Liver (tissue), 9 donors: Measurements from ENCODE around the gene MTHFD1L. TPM values are rescaled to one million over a fixed set of nuclear protein-coding genes. Genes with fewer than 3 reads are reported as not detected.

Source experiments
- DNase-seq: peaks from one replicate; pipeline ENCODE4 v3.0.0-alpha.2; 2017; ENCODE audit warnings: low spot score
- H3K27ac ChIP-seq, 2 donors: one replicate each; pipeline ENCODE4 v1.7.0; 2013; ENCODE audit warnings: inconsistent platforms in 2 of 2, low read length in 2 of 2, control low read depth in 1 of 2, low read depth in 1 of 2, mild to moderate bottlenecking in 1 of 2
- H3K27me3 ChIP-seq, 4 donors: one replicate each; pipeline versions ENCODE4 v1.6.1 to v1.7.0; 2013; ENCODE audit warnings: low read length in 3 of 4, inconsistent platforms in 1 of 4, mild to moderate bottlenecking in 1 of 4, moderate library complexity in 1 of 4; ENCODE audit not compliant: control insufficient read depth in 4 of 4, insufficient read depth in 4 of 4
- H3K36me3 ChIP-seq, 4 donors: one replicate each; pipeline versions ENCODE4 v1.6.1 to v1.7.0; 2013; ENCODE audit warnings: low read length in 3 of 4, mild to moderate bottlenecking in 3 of 4, low read depth in 1 of 4, moderate library complexity in 1 of 4; ENCODE audit not compliant: control insufficient read depth in 4 of 4, insufficient read depth in 3 of 4
- H3K4me1 ChIP-seq, 4 donors: one replicate each; pipeline versions ENCODE4 v1.6.1 to v1.7.0; 2013; ENCODE audit warnings: low read length in 3 of 4, mild to moderate bottlenecking in 3 of 4, moderate library complexity in 1 of 4; ENCODE audit not compliant: control insufficient read depth in 4 of 4, insufficient read depth in 4 of 4
- H3K4me3 ChIP-seq, 3 donors: one replicate each; pipeline versions ENCODE4 v1.6.1 to v1.7.0; 2013; ENCODE audit warnings: low read length in 3 of 3, control low read depth in 1 of 3, low read depth in 1 of 3, mild to moderate bottlenecking in 1 of 3
- H3K9ac ChIP-seq, 2 donors: one replicate each; pipeline ENCODE4 v1.7.0; 2013; ENCODE audit warnings: low read length in 2 of 2, mild to moderate bottlenecking in 2 of 2, moderate library complexity in 2 of 2, control low read depth in 1 of 2, low read depth in 1 of 2
- H3K9me3 ChIP-seq, 4 donors: one replicate each; pipeline versions ENCODE4 v1.6.1 to v1.7.0; 2013; ENCODE audit warnings: low read length in 3 of 4; ENCODE audit not compliant: control insufficient read depth in 4 of 4
- EGR1 ChIP-seq, 2 donors: IDR thresholded peaks; 2 replicates each; pipeline ENCODE4 v1.6.1; 2016 to 2018; ENCODE audit warnings: antibody characterized with exemption in 2 of 2, low read depth in 2 of 2
- FOXA1 ChIP-seq: IDR thresholded peaks from 2 replicates; pipeline ENCODE4 v1.6.1; 2016; ENCODE audit warnings: antibody characterized with exemption
- FOXA2 ChIP-seq: IDR thresholded peaks from 2 replicates; pipeline ENCODE4 v1.6.1; 2016; ENCODE audit warnings: antibody characterized with exemption
- HNF4G ChIP-seq: IDR thresholded peaks from 2 replicates; pipeline ENCODE4 v1.6.1; 2016; ENCODE audit warnings: antibody characterized with exemption
- JUND ChIP-seq, 2 donors: IDR thresholded peaks; 2 replicates each; pipeline ENCODE4 v1.6.1; 2016; ENCODE audit warnings: antibody characterized with exemption in 2 of 2
- NR2F2 ChIP-seq: IDR thresholded peaks from 2 replicates; pipeline ENCODE4 v1.6.1; 2016; ENCODE audit warnings: antibody characterized with exemption
- RAD21 ChIP-seq, 2 donors: IDR thresholded peaks; 2 replicates each; pipeline ENCODE4 v1.6.1; 2016; ENCODE audit warnings: antibody characterized with exemption in 2 of 2, mild to moderate bottlenecking in 2 of 2
- RXRA ChIP-seq, 2 donors: IDR thresholded peaks; 2 replicates each; pipeline ENCODE4 v1.6.1; 2017 to 2018; ENCODE audit warnings: antibody characterized with exemption in 2 of 2, mild to moderate bottlenecking in 1 of 2
- TAF1 ChIP-seq: conservative IDR thresholded peaks from 2 replicates; pipeline ENCODE4 v1.6.1; 2016; ENCODE audit warnings: antibody characterized with exemption, mild to moderate bottlenecking
- YY1 ChIP-seq: IDR thresholded peaks from 2 replicates; pipeline ENCODE4 v1.6.1; 2016; ENCODE audit warnings: antibody characterized with exemption, mild to moderate bottlenecking
- WGBS: extraction: QIAGEN DNeasy Blood & Tissue Kit; methylation state at CpG from one replicate; pipeline ENCODE4 v1.1.7; 2013; 5-methylcytosine and 5-hydroxymethylcytosine counted together
- polyA plus RNA-seq, 2 donors: library from polyadenylated mRNA; stranded (reverse) in 1 of 2; unstranded in 1 of 2; fragments of 200-250 nt in 1 of 2; fragments of >200 nt in 1 of 2; fragmentation: Nextera tagmentation in 1 of 2; extraction: Ambion mirVana in 1 of 2; gene quantifications; one replicate each; pipeline versions ENCODE4 v1.2.1 to v1.2.3, GENCODE V29; 2013 to 2015
- total RNA-seq, 2 donors: library from RNA; depleted of rRNA; stranded (reverse); fragments of >200 nt; gene quantifications; one replicate each; pipeline ENCODE4 v1.2.3, GENCODE V29; 2014
- TF ChIP-seq, protein P1 (sequence below): IDR thresholded peaks from 2 replicates; pipeline ENCODE4 v1.6.1; 2016; ENCODE audit warnings: antibody characterized with exemption
- TF ChIP-seq, protein P2 (sequence below): IDR thresholded peaks from 2 replicates; pipeline ENCODE4 v1.6.1; 2016; ENCODE audit warnings: antibody characterized with exemption
- TF ChIP-seq, protein P3 (sequence below): IDR thresholded peaks from 2 replicates; pipeline ENCODE4 v1.6.1; 2016; ENCODE audit warnings: antibody characterized with exemption
- TF ChIP-seq, protein P4 (sequence below): IDR thresholded peaks from 2 replicates; pipeline ENCODE4 v1.6.1; 2016; ENCODE audit warnings: antibody characterized with exemption, mild to moderate bottlenecking
- TF ChIP-seq, protein P5 (sequence below): fragments of 150-350 bp; IDR thresholded peaks from 2 replicates; pipeline ENCODE4 v1.5.1; 2017; ENCODE audit warnings: improper control_type of control experiment, low read depth, low read length; ENCODE audit not compliant: missing input control
- donor health status: healthy.
- donor health status: healthy.
- donor health status: healthy.
- donor health status: healthy.
- donor health status: healthy.

Gene MTHFD1L
- total and polyA plus RNA-seq, 4 donors = 2.0 to 7.7 (median 2.8) TPM

DNA sequence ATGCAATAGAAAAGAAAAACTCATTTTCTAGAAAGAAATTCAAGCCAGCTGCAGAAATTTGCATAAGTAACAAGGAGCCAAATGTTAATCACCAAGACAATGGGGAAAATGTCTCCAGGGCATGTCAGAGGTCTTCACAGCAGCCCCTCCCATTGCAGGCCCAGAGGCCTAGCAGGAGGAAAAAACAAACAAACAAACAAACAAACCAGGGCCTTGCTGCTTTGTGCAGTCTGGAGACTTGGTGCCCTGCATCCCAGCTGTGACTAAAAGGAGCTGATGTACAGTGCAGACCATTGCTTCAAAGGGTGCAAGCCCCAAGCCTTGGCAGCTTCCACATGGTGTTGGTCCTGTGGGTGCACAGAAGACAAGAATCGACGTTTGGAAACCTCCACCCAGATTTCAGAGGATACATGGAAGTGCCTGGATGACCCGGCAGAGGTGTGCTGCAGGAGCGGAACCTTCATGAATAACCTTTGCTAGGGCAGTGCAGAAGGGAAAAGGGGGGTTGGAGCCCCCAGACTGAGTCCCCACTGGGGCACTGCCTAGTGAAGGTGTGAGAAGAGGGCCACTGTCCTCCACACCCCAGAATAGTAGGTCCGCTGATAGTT is 263.4 kb downstream of the MTHFD1L start:
- Histone ChIP-seq H3K36me3 (no peaks in the 10 kb centered on the region), H3K9me3 (no peaks in the 10 kb centered on the region), H3K9ac (no peak overlapping the region), H3K27ac (no peak overlapping the region), H3K4me1 (peaks cover 0 to 8% (median 2%) of the 10 kb centered on the region in 4 donors), H3K4me3 (no peak overlapping the region), H3K27me3 (no peaks in the 10 kb centered on the region)
- 93% methylated on average over 5 of the region's 5 CpGs for WGBS
- no peak for DNase-seq
- TF ChIP-seq, protein P1, sequence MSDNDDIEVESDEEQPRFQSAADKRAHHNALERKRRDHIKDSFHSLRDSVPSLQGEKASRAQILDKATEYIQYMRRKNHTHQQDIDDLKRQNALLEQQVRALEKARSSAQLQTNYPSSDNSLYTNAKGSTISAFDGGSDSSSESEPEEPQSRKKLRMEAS = no peak
- TF ChIP-seq, protein P2, sequence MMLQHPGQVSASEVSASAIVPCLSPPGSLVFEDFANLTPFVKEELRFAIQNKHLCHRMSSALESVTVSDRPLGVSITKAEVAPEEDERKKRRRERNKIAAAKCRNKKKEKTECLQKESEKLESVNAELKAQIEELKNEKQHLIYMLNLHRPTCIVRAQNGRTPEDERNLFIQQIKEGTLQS = no peak
- TF ChIP-seq, protein P3, sequence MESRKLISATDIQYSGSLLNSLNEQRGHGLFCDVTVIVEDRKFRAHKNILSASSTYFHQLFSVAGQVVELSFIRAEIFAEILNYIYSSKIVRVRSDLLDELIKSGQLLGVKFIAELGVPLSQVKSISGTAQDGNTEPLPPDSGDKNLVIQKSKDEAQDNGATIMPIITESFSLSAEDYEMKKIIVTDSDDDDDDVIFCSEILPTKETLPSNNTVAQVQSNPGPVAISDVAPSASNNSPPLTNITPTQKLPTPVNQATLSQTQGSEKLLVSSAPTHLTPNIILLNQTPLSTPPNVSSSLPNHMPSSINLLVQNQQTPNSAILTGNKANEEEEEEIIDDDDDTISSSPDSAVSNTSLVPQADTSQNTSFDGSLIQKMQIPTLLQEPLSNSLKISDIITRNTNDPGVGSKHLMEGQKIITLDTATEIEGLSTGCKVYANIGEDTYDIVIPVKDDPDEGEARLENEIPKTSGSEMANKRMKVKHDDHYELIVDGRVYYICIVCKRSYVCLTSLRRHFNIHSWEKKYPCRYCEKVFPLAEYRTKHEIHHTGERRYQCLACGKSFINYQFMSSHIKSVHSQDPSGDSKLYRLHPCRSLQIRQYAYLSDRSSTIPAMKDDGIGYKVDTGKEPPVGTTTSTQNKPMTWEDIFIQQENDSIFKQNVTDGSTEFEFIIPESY = no peak
- TF ChIP-seq NR2F2 (no peak), HNF4G (no peak)

DNA sequence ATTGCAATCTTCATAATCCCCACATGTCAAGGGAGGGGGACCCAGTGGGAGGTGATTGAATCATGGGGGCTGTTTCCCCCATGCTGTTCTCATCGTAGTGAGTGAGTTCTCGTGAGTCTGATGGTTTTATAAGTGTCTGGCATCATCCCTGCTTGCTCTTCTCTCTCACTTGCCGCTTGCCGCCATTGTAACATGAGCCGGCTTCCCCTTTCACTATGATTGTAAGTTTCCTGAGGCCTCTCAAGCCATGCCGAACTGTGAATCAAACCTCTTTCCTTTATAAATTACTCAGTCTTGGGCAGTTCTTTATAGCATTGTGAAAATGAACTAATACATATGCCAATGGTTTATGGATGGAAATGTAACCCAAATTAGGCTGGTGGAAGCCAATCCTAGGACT is 264.8 kb downstream of the MTHFD1L start:
- no peaks in the 10 kb centered on the region for H3K9me3 ChIP-seq

More for the DNA sequence above, 264.8 kb downstream of the MTHFD1L start:
- TF ChIP-seq RAD21 (IDR thresholded peaks at IDR 0.05) = no peak
- TF ChIP-seq RXRA (IDR thresholded peaks at IDR 0.05) = no peak
- TF ChIP-seq, protein P1 = no peak
- TF ChIP-seq YY1 = no peak
- no peak for TF ChIP-seq FOXA1
- no peak for TF ChIP-seq EGR1 (IDR thresholded peaks at IDR 0.05; ENCODE audit: low read depth in 2 of 2)
- no peak for TF ChIP-seq HNF4G
- TF ChIP-seq, protein P4, sequence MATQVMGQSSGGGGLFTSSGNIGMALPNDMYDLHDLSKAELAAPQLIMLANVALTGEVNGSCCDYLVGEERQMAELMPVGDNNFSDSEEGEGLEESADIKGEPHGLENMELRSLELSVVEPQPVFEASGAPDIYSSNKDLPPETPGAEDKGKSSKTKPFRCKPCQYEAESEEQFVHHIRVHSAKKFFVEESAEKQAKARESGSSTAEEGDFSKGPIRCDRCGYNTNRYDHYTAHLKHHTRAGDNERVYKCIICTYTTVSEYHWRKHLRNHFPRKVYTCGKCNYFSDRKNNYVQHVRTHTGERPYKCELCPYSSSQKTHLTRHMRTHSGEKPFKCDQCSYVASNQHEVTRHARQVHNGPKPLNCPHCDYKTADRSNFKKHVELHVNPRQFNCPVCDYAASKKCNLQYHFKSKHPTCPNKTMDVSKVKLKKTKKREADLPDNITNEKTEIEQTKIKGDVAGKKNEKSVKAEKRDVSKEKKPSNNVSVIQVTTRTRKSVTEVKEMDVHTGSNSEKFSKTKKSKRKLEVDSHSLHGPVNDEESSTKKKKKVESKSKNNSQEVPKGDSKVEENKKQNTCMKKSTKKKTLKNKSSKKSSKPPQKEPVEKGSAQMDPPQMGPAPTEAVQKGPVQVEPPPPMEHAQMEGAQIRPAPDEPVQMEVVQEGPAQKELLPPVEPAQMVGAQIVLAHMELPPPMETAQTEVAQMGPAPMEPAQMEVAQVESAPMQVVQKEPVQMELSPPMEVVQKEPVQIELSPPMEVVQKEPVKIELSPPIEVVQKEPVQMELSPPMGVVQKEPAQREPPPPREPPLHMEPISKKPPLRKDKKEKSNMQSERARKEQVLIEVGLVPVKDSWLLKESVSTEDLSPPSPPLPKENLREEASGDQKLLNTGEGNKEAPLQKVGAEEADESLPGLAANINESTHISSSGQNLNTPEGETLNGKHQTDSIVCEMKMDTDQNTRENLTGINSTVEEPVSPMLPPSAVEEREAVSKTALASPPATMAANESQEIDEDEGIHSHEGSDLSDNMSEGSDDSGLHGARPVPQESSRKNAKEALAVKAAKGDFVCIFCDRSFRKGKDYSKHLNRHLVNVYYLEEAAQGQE = no peak
- TF ChIP-seq, protein P2 = no peak
- TF ChIP-seq JUND (IDR thresholded peaks at IDR 0.05) = no peak
- no peak for TF ChIP-seq TAF1
- TF ChIP-seq, protein P5, sequence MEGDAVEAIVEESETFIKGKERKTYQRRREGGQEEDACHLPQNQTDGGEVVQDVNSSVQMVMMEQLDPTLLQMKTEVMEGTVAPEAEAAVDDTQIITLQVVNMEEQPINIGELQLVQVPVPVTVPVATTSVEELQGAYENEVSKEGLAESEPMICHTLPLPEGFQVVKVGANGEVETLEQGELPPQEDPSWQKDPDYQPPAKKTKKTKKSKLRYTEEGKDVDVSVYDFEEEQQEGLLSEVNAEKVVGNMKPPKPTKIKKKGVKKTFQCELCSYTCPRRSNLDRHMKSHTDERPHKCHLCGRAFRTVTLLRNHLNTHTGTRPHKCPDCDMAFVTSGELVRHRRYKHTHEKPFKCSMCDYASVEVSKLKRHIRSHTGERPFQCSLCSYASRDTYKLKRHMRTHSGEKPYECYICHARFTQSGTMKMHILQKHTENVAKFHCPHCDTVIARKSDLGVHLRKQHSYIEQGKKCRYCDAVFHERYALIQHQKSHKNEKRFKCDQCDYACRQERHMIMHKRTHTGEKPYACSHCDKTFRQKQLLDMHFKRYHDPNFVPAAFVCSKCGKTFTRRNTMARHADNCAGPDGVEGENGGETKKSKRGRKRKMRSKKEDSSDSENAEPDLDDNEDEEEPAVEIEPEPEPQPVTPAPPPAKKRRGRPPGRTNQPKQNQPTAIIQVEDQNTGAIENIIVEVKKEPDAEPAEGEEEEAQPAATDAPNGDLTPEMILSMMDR = no peak
- no peak for TF ChIP-seq FOXA2
- no peak for TF ChIP-seq NR2F2
- TF ChIP-seq, protein P3 = no peak
- Histone ChIP-seq H3K4me3 (no peak overlapping the region), H3K36me3 (no peaks in the 10 kb centered on the region), H3K27me3 (no peaks in the 10 kb centered on the region), H3K9ac (no peak overlapping the region), H3K4me1 (peaks cover 0 to 8% (median 2%) of the 10 kb centered on the region in 4 donors), H3K27ac (no peak overlapping the region)
- WGBS = 87% methylated on average over 6 of the region's 6 CpGs
- DNase-seq = no peak
